ENCODE measurements around the gene CACNA1D.

DNA sequence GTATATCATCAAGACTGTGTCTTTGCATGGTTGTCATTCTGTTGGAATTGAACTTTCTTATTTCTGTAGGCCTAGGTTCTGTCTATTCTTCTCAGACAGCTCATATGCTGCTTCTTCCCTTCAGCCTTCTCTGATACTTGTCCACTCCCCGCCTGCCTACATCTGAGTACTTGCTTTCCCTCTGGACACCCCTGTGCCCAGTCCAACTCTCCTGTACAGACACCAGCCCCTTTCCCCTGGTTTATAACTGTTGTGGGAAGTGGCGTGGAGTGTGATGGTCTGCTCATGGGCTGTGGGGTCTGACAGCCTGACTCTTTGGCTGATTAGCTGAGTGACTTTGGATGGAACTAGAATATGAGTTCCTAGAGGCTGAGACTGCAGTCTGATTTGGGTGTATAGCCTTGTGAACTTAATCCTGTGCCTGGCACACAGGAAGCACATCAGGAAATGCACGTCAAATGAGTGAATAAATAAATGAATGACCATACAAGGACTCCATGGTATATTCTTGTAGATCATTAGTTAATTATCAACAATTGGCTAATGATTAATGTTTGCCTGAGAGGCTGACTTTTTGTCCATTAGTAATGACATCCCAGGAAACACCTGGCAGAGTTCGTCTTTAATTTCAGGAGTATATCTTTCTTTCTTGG is 11.8 kb downstream of the CACNA1D start:
- TF ChIP-seq, protein P1, sequence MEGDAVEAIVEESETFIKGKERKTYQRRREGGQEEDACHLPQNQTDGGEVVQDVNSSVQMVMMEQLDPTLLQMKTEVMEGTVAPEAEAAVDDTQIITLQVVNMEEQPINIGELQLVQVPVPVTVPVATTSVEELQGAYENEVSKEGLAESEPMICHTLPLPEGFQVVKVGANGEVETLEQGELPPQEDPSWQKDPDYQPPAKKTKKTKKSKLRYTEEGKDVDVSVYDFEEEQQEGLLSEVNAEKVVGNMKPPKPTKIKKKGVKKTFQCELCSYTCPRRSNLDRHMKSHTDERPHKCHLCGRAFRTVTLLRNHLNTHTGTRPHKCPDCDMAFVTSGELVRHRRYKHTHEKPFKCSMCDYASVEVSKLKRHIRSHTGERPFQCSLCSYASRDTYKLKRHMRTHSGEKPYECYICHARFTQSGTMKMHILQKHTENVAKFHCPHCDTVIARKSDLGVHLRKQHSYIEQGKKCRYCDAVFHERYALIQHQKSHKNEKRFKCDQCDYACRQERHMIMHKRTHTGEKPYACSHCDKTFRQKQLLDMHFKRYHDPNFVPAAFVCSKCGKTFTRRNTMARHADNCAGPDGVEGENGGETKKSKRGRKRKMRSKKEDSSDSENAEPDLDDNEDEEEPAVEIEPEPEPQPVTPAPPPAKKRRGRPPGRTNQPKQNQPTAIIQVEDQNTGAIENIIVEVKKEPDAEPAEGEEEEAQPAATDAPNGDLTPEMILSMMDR (conservative IDR thresholded peaks at IDR 0.05; ENCODE audit: low read depth, low read length): no peak
- no peak for TF ChIP-seq EZH2 (IDR thresholded peaks at IDR 0.05; ENCODE audit: borderline replicate concordance, low read depth, low read length, poor library complexity, severe bottlenecking)

Measured in A673 (cell line).